HEK293T (cell line): ENCODE measurements around the gene TANK.

Experiments used
- ARNT ChIP-seq: fragments of 450-650 bp; IDR thresholded peaks from 2 replicates; pipeline ENCODE4 v1.6.1; 2017; ENCODE audit warnings: mild to moderate bottlenecking
- BHLHE40 ChIP-seq: fragments of 450-650 bp; IDR thresholded peaks from 2 replicates; pipeline ENCODE4 v1.6.1; 2016; ENCODE audit warnings: mild to moderate bottlenecking, moderate library complexity, borderline replicate concordance
- ELF4 ChIP-seq: fragments of 450-650 bp; IDR thresholded peaks from 2 replicates; pipeline ENCODE4 v1.6.1; 2017; ENCODE audit warnings: antibody characterized with exemption
- FOXA1 ChIP-seq: fragments of 450-650 bp; IDR thresholded peaks from 2 replicates; pipeline ENCODE4 v1.6.1; 2016; ENCODE audit warnings: mild to moderate bottlenecking
- FOXK2 ChIP-seq: fragments of 450-650 bp; IDR thresholded peaks from 2 replicates; pipeline ENCODE4 v1.6.1; 2016; ENCODE audit warnings: mild to moderate bottlenecking
- FOXM1 ChIP-seq: fragments of 450-650 bp; IDR thresholded peaks from 2 replicates; pipeline ENCODE4 v1.6.1; 2017; ENCODE audit warnings: mild to moderate bottlenecking, borderline replicate concordance
- NFRKB ChIP-seq: fragments of 450-650 bp; IDR thresholded peaks from 2 replicates; pipeline ENCODE4 v1.6.1; 2016; ENCODE audit warnings: mild to moderate bottlenecking, moderate library complexity
- SP1 ChIP-seq: fragments of 450-650 bp; IDR thresholded peaks from 2 replicates; pipeline ENCODE4 v1.6.1; 2017
- SUZ12 ChIP-seq: fragments of 450-650 bp; IDR thresholded peaks from 2 replicates; pipeline ENCODE4 v1.6.1; 2016; ENCODE audit warnings: mild to moderate bottlenecking
- TARDBP ChIP-seq: fragments of 450-650 bp; IDR thresholded peaks from 2 replicates; pipeline ENCODE4 v1.6.1; 2016
- ZNF384 ChIP-seq: fragments of 450-650 bp; IDR thresholded peaks from 2 replicates; pipeline ENCODE4 v1.6.1; 2016

- TF ChIP-seq FOXA1 = no peak
- TF ChIP-seq FOXM1 = no peak
- TF ChIP-seq BHLHE40 = no peak
- TF ChIP-seq NFRKB = no peak
- no peak for TF ChIP-seq ARNT
- no peak for TF ChIP-seq ELF4
- no peak for TF ChIP-seq TARDBP
- TF ChIP-seq FOXK2 = no peak
- no peak for TF ChIP-seq SUZ12
- no peak for TF ChIP-seq SP1
- TF ChIP-seq ZNF384 = no peak
Measured at GRCh38 chr2:161178756-161179155, 18.5 kb downstream of the TANK start.
